Activated naive CD4-positive, alpha-beta T cell treated with anti-CD3 and anti-CD28 coated beads, Interleukin-2, amount 50 U/mL, for 16 hours (primary cell): ENCODE results near the gene TSC1.
"Not testable (repeated sequence)": the region's sequence is repeated elsewhere in the genome, so short reads cannot be mapped to it uniquely, and the experiment has no call there.

Experiments used
- DNase-seq: peaks from one replicate; pipeline ENCODE4 v3.0.0-alpha.2; 2020

The TSC1 gene

DNA sequence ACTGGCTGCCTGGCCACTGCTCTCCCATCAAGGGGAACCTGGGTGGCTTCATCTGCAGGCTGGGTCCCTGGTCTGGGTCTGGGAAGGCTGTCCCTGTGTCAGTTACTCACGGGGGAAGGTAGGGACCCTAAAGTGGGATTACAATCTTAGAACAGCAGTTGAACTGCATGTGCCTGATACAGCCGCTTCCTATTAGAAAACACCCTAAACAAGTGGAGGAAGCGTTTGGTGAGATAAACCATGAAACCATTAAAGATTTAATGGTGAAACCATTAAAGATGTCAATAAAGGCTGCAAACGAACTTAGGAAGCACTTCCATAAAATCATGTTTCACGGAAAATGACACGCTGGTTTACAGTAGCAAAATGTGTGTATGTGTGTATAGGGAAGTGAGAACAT, 31.5 kb upstream of the TSC1 start:
- DNase-seq: no peak

DNA sequence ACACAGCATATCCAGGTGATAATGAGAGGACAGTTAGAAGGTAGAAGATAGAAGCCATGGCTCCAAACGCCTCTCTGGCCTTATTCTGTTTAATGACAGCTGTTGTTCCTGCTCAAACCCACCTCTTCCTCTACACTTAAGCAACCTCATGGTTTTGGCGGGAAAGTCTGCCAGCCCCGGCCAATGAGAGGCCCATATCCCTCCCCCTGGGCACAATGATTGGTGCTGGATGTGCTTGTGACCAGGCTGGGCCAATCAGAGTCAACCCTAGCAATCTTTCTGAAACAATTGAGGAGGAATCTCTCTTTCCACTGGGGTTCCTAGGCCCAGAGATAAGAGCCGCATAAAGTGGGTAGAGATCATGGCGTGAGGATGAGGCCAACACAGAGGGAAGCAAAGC, 29.3 kb upstream of the TSC1 start:
- no peak for DNase-seq

DNA sequence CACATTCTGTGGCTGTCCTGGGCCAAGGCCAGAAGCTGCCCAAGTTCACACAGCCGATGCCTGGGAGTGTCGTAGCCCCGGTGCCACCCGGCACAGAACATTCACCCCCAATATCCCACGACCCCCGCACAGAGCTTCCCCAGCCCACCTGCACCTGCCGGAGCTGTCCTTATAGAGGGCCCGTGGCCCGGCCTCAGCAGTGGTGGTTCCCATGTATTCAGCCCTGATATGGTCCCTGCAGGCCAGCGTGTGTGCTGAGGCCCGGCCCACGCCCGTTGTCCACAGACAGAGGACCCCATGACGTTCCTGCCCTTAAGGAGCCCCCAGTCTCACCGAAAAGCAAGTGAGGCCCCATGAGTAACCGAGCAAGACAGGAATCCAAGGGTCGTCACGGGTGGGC, 28.8 kb upstream of the TSC1 start:
- DNase-seq: no peak

DNA sequence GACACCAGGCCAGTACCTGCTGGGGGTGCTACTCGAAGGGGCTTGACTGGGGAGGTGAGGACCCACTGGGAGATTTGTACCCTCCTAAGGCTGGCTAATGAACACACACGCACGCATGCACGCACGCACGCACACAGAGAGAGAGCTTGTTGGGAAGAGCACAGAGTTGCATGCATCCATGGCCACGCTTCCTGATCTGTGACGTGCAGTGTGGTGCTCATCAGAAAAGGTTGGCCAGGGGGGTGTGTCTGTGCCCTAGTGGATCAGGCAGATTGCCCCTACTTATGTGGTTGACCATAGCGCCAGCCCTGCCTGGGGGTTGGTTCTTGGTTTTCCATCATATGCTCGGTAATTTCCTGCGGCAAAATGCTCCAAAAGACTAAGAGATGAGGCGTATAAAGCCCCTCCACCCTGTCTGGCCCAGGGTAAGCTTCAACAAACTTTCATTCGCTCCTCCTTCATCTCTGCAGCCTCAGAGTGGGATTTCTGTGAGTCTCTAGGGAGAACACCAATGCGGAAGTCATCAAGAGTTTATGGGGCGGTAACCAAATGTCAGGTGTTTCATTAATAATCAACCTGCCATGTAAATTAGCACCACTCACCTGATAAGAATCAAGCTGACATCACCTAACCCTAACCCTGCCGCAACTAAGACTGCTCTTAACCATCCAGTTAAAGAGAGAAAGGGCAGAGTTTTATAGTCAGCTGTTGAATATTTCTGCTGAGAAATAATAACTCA, 26.1 kb upstream of the TSC1 start:
- DNase-seq: no peak

DNA sequence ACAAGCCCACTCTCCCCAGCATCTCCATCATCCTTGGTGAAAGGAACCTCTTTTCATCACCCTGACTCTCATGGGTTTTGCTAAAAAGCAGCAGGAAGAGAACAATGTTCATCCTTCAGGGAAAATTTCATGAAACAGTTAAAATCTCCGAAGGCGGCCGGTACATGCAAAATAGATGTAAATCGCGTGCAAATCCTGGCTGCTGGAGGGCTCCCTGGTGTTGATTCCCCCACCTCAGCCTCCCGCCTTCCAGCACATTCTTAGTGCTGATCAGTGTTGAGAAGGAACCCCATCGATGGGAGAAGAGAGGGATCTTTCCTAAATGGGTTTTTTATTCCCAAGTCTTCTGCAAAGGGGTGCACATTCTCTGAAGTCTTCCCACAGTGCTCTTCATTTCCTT, 25.4 kb upstream of the TSC1 start:
- no peak for DNase-seq

DNA sequence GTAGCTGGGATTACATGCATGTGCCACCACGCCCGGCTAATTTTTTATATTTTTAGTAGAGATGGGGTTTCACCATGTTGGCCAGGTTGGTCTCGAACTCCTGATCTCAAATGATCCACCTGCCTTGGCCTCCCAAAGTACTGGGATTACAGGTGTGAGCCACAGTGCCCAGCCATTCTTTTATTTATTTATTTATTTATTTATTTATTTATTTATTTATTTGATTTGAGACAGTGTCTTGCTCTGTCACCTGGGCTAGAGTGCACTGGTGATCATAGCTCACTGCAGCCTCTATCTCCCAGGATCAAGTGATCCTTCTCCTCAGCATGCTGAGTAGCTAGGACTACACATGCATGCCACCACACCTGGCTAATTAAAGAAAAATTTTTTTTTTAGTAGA, 23.5 kb upstream of the TSC1 start:
- not testable (repeated sequence) for DNase-seq

DNA sequence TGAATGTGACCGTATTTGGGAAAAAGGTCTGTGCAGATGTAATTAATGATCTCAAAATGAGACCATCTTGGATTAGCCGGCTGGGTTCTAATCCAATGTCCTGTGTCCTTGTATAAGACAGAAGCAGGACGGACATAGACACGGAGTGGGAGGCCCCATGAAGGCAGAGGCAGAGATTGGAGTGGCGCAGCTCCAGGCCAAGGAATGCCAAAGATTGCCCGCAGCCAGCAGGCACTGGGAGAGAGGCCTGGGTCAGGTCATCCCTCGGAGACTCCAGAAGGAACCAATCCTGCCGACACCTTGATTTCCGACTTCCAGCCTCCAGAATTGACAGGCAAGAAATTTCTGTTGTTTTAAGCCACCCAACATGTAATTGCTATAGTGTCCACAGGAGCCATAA, 21.1 kb upstream of the TSC1 start:
- no peak for DNase-seq

DNA sequence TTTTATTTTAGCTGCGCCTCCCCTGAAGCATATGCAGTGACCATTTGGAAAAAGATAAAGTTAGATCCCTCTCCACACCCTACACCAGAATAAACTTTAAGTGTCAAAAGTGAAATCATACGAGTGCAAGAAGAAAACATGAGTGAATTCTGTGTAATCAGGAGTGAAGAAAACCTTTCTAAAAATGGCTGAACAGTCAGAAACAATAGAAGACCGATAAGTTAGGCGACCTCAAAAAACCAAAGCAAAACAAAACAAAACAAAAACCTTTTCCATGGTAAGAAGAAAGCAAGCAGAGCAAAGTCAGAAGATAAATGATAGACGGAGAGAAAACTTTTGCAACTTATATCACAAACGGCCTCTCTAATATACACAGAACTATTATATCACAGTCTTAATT, 16.6 kb upstream of the TSC1 start:
- no peak for DNase-seq

DNA sequence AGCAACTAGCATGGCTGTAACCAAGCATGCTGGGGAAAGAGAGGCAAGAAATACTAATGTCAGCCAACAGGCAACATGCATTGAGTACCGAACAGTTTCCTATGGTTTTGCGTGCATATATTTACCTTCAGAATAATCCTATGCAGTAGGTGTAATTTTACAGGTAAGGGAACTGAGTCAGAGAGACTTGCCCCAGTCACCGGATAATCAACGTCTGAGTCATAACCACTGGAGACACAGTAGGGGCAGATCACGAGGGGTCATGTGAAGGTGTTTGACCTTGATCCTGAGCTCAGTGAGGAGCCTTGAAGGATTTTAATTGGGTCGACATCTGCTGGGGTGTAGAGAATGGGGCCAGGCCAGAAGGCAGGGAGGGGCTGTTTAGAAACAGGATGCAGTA, 13.4 kb upstream of the TSC1 start:
- DNase-seq: no peak

DNA sequence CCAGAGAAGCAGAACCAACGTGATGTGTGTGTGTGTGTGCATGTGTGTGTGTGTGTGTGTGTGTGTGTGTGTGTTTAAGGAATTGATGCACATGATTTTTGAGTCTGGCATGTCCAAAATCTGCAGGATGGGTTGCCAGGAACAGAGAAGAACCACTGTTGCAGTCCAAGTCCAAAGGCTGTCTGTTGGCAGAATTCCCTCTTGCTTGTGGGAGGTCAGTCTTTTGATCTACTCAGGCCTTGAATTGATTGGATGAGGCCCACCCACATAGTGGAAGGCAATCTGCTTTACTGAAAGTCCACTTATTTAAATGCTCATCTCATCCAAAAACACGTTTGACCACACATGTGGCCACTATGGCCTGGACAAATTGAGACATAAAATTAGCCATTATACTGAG, 11.4 kb upstream of the TSC1 start:
- no peak for DNase-seq

DNA sequence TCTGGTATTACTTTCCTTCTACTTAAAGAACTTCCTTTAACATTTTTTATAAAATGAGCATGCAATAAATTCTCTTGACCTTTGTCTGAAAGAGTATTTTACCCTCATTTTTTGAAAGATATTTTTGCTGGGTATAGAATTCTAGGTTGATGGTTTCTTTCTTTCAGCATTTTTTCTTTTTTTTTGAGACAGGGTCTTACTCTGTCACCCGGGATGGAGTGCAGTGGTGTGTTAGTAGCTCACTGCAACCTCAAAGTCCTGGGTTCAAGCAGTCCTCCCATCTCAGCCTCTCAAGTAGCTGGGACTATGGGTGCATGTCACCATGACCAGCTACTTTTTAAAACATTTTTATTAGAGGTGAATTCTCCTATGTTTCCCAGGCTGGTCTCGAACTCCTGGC, 10.7 kb upstream of the TSC1 start:
- no peak for DNase-seq

DNA sequence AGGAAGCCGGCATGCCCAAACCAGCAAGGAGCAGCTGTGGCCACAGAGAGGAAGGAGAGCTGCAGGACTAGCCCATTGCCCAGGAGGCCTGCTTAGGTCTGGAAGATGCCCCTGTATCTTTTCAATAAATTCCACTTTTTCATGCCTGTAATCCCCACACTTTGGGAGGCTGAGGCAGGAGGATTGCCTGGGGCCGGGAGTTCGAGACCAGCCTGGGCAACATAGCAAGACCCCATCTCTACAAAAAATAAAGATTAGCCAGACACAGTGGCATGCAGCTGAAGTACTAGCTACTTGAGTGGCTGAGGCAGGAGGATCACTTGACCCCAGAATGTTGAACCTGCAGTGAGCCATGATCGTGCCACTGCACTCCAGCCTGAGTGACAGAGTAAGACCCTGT, 5.3 kb upstream of the TSC1 start:
- no peak for DNase-seq

DNA sequence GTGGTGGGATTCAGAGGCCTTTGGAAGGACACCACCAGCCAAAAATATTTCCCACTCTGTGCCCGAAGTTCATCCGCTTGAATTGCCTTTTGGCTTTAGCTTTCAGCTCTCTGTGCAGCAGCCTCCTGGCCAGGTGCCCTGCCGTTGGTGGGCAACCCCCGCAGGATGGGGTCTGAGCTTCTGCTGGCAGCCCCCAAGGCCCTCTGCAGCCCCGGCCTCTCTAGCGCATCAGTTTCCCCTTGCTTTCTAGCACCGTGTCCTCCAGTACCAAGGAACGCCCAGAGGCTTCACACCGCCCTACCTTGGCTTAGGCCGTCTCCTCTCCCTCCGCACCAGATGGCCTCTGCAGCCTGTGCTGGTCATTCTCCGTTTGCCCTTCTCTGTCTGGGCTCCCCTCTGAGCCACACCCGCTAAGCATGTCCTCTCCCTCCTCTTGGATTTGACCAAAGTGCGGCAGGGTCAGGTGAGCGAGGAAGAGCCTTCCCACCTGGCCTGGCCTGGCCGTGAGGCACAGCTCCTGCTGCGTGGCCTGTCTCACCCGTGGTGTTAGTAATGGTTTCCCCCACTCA, 4.2 kb upstream of the TSC1 start:
- no peak for DNase-seq

DNA sequence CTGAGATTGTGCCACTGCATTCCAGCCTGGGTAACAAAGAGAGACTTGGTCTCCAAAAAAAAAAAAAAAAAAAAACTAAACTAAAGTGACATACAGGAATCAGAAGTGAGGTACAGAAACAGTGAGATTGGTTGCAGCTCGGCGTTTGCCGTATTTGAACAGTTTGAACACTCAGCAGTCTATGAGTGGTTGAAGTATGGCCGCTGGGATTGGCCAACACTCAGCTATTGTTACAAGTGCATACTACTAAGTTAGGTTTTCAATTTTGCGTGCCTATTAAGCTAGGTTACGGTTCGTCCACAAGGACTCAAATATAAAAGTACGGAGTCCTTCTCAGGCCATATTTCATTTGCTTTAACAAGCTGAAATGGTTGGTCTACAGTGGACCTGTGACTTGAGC, 3.3 kb upstream of the TSC1 start:
- no peak for DNase-seq

DNA sequence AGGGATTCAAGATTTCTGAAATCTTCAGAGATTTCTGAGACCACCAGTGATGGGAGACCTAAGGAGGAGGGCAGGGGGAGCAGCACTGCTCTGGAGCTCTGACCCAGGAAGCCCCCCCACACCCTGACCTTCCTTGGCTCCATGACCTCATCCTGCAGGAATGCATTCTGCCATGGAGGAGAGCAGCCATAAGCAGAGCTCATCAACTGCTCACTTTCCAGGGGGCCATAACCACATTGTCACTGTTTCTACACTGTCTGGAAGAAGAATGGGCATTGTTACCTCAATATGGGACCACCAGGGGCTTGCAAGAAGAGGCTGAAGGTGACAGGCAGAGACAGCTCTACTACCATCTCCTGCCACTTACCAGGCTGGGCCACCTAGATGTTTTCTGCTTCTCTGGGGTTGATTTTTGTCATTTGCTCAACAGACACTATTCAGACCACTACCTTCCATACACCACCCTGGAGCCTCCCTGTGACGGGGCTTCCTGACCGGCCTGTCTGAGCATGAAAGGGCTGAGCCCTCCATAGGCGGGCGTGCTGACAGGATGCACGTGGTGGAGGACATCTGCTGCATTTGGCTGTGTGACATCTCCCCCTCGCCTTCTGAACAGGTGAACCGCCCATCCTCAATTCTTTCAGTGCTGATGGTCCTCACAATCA, 2.3 kb upstream of the TSC1 start:
- DNase-seq: no peak

DNA sequence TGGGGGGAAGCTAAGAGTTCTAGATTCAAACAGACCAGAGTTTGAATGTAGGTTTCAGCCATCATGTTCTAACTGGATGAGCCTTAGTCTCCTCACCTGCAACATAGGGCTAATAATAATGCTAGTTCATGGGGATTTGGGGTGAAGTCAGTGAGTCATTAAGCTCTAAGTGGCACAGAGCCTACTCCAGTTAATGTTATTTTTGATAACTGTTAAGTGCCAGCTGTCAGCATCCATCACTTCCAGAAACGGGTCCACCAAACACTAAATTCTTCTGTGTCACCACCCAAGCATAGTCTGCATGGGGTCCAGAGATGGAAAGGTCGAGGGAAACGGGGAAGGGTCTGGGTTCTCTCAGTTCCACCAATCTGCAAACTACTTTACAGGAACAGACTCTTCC, 1.8 kb upstream of the TSC1 start:
- DNase-seq: no peak

DNA sequence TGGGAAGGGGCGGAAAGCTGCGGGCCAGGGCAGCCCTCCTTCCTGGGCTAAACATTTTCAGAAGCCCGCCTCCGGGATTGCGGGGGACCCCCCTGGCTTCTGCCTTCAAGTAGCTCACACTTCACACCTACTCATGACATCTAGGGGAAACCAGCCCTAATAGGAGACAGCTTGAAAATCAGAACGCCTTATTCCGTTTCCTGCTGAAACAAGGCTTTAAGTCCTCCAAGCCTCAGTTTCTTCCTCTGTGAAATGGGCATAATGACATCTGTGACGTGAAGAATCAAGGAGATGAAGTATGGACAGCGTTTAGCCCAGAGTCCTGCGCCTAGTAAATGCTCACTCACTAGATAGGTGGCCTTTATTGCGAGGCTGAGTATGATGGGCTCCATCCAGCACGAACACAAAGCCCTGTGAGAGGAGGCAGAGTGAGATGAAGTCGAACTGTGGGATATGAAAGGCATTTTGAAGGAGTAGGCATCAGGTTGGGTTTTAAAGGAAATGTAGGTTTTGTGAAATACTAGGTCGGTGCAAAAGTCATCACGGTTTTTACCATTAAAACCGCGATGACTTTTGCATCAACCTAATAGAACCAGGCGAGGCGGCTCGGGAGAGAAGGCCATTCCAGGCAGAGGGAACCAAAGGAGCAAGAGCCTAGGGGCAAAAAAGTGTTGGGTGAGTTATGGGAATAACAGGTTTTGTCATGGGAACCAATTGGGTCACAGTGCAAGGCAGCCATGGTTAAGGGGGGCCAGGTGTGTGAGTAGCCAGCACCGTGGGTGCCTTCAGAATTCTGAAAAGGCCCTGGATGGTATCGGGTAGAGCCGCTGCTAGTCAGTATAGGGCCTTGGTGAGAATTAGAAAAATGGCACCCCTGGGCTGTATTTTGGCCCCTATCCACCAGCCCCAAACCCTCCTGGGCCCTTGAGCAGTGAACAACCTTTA, 1.0 kb upstream of the TSC1 start:
- DNase-seq: no peak

DNA sequence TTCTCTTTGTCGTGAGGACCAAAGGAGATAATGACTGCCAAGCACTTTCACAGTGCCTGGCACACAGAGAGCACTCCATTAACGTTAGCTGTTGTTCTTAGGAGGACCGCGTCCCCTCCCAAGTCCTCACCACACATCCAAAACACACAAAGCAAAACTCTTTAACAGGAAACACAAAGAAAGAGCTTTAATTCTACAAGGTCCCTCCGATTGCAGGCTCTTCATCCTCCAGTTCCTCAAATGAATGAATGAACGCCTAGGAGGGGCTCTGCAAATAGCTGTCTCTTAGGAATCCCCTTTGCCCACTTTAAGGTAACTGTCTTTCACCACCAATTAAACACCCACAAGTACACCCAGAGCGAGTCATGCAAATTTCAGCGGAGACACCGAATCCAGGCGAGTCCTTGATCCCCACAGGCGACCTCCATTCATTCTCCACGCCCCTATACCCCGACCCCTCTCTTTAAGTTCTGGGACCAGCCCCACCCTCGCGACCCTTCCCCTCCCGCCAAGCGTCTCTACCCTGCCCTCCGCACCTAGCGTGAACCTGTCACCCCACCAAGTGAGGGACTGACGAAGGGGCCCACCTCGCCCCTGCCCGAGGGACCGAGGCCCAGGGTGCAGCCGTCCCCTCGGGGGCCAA, 644 bp downstream of the TSC1 start:
- DNase-seq: no peak

DNA sequence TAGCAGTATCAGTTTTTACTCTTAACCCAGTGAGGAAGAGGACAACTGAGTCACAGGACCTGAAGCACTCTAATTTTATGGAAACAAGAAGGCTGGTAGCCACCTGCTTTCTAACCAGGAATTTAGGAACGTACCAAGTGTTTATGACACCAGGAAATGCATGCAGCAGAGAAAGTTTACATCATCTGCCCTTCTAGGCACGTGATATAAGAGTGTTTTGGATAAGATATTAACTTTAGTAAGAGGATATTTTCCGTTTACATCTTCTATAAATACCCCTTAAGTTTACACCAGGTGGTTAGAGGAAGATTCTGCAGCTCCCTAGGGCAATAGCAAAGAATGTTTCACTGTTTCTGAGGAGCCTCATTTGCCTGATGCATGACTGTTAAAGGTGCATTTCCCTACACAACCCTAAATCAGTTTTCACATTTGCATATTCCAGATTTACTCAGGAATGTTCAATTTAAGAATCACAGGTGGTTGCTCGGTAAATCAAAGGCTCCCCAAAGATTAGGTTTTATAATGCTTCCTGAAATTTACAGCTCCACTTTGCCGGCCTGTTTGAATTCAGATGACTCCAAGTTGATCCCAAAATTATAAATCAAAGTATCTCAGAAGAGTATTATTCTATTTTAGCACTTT, 1.8 kb downstream of the TSC1 start:
- no peak for DNase-seq

DNA sequence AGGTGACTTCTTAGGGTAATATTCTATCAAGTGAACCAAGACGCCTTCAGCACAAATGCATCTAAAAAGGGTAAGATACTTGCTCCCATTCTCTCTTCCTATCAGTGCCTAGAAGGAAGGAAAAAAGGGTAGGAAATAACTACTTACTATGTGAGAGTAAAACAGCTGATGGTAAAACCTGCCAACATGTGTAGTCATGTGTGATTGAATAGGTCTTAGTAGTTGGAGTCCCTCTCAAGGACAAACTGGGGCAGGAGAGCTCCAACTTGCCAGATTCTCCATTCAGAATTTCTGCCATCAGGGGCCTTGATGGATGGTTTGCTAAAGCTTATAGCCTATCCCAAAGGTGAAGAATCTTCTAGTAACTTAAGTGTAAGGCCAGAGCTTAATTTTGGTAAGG, 5.2 kb downstream of the TSC1 start:
- no peak for DNase-seq

DNA sequence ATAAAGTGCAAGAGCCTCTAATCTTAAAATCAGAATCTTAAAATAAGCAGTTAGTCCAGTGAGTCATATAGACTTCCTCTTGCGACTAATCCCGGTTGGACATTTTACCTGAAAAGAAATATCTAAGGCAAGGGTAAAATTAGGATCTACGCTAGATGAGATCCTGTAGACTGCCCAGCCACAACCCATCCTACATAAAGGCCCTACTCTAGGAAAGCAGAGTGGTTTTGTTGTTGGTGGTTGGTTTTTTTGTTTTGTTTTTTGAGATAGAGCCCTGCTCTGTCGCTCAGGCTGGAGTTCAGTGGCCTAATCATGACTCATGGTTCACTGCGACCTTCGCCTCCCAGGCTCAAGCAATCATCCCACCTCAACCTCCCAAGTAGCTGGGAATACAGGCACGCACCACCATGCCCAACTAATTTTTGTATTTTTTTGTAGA, 6.9 kb downstream of the TSC1 start:
- DNase-seq: no peak

DNA sequence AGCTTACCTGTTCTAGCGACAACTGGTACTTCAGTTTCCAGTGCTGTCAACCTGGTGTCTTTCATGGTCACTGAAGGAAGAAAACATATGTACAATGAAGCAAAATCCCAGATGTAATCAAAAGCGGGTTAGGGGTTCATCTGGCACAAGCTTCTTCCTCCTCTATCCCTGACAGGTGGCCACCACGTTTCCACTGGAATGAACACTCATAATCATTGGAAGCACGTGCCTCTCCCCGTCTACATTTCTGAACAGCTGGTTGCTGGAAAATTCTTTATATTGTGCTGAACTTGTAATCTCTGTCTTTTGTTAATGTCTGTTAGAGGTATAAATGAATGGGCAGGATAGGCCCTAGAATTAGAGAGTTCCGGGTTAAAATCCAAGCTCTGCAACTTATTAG, 9.4 kb downstream of the TSC1 start:
- no peak for DNase-seq
